RWPE2 (cell line): ENCODE data around the gene TRMT2B.
A peak's percentile ranks its signal among the peaks of the same experiment; 100 is the strongest.
"Not testable (repeated sequence)": the region's sequence is repeated elsewhere in the genome, so short reads cannot be mapped to it uniquely, and the experiment has no call there.

Experiments
- ATAC-seq: fragments of 200-7000 bp; cut with Tn5 transposase; 3 replicates; pipeline ENCODE4 v1.9.1; 2021; ENCODE audit warnings: low read depth
- DNase-seq: peaks from one replicate; pipeline ENCODE4 v3.0.0-alpha.2; 2020; ENCODE audit warnings: low spot score
- H3K27ac ChIP-seq: fragments of 450-650 bp; 2 replicates; pipeline ENCODE4 v1.5.1; 2017; ENCODE audit warnings: mild to moderate bottlenecking; ENCODE audit not compliant: poor library complexity, severe bottlenecking
- H3K27me3 ChIP-seq: fragments of 250-450 bp; sonication (Bioruptor Pico); 2 replicates; pipeline ENCODE4 v1.5.1; 2021; ENCODE audit warnings: mild to moderate bottlenecking, moderate library complexity; ENCODE audit not compliant: insufficient read depth, poor library complexity, severe bottlenecking
- H3K36me3 ChIP-seq: fragments of 250-450 bp; sonication (Bioruptor Pico); 2 replicates; pipeline ENCODE4 v1.5.1; 2020; ENCODE audit warnings: low read depth, mild to moderate bottlenecking, moderate library complexity
- H3K4me1 ChIP-seq: fragments of 250-450 bp; sonication (Bioruptor Pico); 2 replicates; pipeline ENCODE4 v1.5.1; 2021; ENCODE audit warnings: mild to moderate bottlenecking, moderate library complexity; ENCODE audit not compliant: insufficient read depth, poor library complexity, severe bottlenecking
- H3K4me3 ChIP-seq: fragments of 250-450 bp; sonication (Bioruptor Pico); 2 replicates; pipeline ENCODE4 v1.5.1; 2021; ENCODE audit warnings: mild to moderate bottlenecking, moderate library complexity; ENCODE audit not compliant: severe bottlenecking
- H3K9me3 ChIP-seq: fragments of 250-450 bp; sonication (Bioruptor Pico); 2 replicates; pipeline ENCODE4 v1.5.1; 2021; ENCODE audit warnings: mild to moderate bottlenecking, moderate library complexity; ENCODE audit not compliant: severe bottlenecking
- TF ChIP-seq, protein P1 (sequence below): fragments of 450-650 bp; IDR thresholded peaks from one replicate; pipeline ENCODE4 v1.5.1; 2017; ENCODE audit warnings: mild to moderate bottlenecking, moderate library complexity; ENCODE audit not compliant: poor library complexity, severe bottlenecking

TRMT2B gene

DNA sequence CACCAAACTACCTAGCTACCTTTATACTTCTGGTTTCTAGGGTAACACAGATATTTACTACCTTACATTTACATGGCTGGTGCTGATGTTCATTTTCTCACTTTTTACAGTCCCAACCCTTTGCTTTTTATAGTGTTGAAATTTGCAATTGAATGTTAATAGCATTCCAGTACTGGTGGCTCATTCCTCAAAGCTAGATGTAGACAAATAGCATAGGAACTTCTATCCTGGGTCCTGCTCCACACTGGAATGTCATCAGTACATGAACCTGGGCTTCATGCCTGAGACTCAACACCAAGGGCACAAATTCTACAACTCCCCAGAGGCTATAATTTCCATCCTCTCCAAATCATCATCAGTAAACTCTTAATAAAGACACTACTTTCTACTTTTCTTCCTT, 10.3 kb upstream of the TRMT2B start:
- ATAC-seq: no peak
- Histone ChIP-seq H3K36me3 (no peaks in the 10 kb centered on the region), H3K4me3 (no peak overlapping the region), H3K27ac (no peak overlapping the region), H3K9me3 (no peaks in the 10 kb centered on the region), H3K27me3 (no peaks in the 10 kb centered on the region), H3K4me1 (peaks cover under 1% of the 10 kb centered on the region)
- TF ChIP-seq, protein P1, sequence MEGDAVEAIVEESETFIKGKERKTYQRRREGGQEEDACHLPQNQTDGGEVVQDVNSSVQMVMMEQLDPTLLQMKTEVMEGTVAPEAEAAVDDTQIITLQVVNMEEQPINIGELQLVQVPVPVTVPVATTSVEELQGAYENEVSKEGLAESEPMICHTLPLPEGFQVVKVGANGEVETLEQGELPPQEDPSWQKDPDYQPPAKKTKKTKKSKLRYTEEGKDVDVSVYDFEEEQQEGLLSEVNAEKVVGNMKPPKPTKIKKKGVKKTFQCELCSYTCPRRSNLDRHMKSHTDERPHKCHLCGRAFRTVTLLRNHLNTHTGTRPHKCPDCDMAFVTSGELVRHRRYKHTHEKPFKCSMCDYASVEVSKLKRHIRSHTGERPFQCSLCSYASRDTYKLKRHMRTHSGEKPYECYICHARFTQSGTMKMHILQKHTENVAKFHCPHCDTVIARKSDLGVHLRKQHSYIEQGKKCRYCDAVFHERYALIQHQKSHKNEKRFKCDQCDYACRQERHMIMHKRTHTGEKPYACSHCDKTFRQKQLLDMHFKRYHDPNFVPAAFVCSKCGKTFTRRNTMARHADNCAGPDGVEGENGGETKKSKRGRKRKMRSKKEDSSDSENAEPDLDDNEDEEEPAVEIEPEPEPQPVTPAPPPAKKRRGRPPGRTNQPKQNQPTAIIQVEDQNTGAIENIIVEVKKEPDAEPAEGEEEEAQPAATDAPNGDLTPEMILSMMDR: no peak
- no peak for DNase-seq

DNA sequence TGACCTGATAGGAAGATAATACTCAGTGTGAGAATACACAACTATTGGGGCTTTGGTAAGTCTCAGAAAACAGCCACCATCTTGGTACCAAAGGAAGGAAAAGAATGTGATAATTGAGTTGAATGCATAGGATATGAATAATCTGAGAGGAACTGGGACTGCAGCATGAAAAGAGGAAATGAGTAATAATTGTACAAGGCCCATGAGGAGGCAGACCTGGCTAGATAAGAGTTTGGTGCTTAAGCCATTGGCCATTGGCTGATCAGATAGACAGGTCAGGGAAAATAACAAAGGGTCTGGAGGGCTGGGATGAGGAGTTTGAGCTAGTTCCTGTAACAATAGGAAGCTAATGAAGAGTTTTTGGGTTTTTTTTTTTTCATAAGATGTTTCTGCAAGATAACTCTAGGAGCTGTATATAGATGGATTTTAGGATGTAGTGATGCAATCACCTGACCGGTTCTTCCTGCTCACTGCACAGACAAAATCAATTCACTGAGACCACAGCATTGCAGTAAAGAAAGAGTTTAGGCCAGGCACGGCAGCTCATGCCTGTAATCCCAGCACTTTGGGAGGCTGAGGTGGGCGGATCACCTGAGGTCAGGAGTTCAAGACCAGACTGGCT, 5.3 kb upstream of the TRMT2B start:
- H3K27me3 ChIP-seq: no peaks in the 10 kb centered on the region
- TF ChIP-seq, protein P1: no peak
- no peak for DNase-seq
- no peaks in the 10 kb centered on the region for H3K9me3 ChIP-seq
- peaks cover 8% of the 10 kb centered on the region for H3K4me1 ChIP-seq
- H3K36me3 ChIP-seq: no peaks in the 10 kb centered on the region
- no peak overlapping the region for H3K4me3 ChIP-seq
- H3K27ac ChIP-seq: peak overlapping the region; percentile 78
- peak; percentile 84 for ATAC-seq

DNA sequence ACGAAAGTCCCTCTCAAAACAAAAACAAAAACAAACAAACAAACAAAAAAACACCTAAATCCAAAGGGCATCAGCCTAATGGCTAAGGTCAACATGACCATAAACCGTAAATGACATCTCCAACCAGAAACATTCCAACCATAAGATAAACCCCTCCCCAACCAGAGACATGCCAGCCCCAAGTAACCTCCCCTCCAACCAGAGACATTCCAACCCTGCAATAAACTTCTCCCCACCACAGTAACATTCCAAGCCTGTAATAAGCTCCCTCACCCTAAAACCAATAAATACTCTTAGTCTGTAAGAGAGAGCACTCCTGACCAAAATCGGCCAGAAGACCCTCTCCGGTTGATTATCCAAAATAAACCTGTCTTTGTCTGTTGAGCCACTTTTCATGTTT, 4.6 kb upstream of the TRMT2B start:
- DNase-seq, H3K27me3 ChIP-seq, ATAC-seq, H3K4me1 ChIP-seq, H3K9me3 ChIP-seq, H3K36me3 ChIP-seq, H3K4me3 ChIP-seq: not testable (repeated sequence)
- H3K27ac ChIP-seq: peak overlapping the region; percentile 78

DNA sequence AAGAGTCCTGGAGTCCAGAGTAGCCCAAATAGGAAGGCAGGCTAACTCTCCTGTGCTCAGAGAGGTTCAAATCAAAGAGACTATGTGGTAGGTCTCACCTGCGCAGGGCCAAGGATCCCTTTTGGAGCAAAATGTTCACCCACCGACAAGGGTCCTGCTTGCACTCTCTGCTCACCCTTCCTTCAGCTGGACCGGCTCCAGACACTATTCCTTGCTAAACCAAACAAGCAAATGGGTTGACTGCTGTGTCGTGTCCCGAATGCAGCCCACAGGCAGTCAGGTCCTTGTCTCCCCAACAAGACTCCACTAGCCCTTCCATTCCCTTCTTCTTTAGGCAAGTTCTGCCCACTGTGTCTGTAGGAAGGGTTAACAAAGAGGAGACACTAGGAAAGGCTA, 760 bp downstream of the TRMT2B start:
- ATAC-seq (peak; percentile 7; the same call in 2 of the 3 replicates), DNase-seq (no peak)
- no peaks in the 10 kb centered on the region for H3K4me1 ChIP-seq
- peak overlapping the region; percentile 56 for H3K27ac ChIP-seq
- no peaks in the 10 kb centered on the region for H3K9me3 ChIP-seq
- H3K36me3 ChIP-seq: no peaks in the 10 kb centered on the region
- TF ChIP-seq, protein P1: no peak
- no peaks in the 10 kb centered on the region for H3K27me3 ChIP-seq
- H3K4me3 ChIP-seq: peak overlapping the region; percentile 39

DNA sequence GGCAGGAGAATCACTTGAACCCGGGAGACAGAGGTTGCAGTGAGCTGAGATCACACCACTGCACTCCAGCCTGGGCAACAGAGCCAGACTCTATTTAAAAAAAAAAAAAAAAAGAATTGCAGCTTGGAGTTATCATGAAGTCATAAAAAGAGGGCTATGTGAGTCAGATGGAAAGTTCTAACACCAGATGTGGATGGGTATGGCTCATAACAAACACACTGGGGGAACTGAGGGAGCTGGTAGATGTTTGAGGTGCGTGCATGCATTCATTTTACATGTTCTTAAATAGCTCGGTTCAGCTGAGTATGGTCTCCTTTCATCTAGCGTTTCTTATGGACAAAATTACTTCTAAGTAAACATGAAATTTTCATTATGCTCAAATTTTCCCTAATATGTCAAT, 11.7 kb downstream of the TRMT2B start:
- Histone ChIP-seq H3K9me3 (no peaks in the 10 kb centered on the region), H3K27me3 (no peaks in the 10 kb centered on the region), H3K36me3 (peaks cover 3% of the 10 kb centered on the region; the same call in 1 of the 2 replicates), H3K4me3 (no peak overlapping the region), H3K27ac (no peak overlapping the region), H3K4me1 (no peaks in the 10 kb centered on the region)
- DNase-seq: no peak
- TF ChIP-seq, protein P1: no peak
- no peak for ATAC-seq
